Endothelial cell (in vitro differentiated cells): ENCODE measurements around the gene ELMOD1. TPM values are rescaled to one million over a fixed set of nuclear protein-coding genes. Genes with fewer than 3 reads are reported as not detected.
"Not testable (repeated sequence)": the region's sequence is repeated elsewhere in the genome, so short reads cannot be mapped to it uniquely, and the experiment has no call there.

Source experiments
- DNase-seq: peaks from one replicate; pipeline ENCODE4 v3.0.0; 2021; ENCODE audit warnings: low spot score
- H3K27ac Mint-ChIP-seq: one replicate; pipeline ENCODE4 v1.8.0; 2021; ENCODE audit warnings: mixed read lengths, inconsistent platforms; ENCODE audit not compliant: unreplicated experiment
- H3K27me3 Mint-ChIP-seq: one replicate; pipeline ENCODE4 v1.8.0; 2021; ENCODE audit warnings: mild to moderate bottlenecking, moderate library complexity, mixed read lengths, inconsistent platforms; ENCODE audit not compliant: unreplicated experiment
- H3K36me3 Mint-ChIP-seq: one replicate; pipeline ENCODE4 v1.8.0; 2021; ENCODE audit warnings: mild to moderate bottlenecking, low read depth, mixed read lengths, inconsistent platforms; ENCODE audit not compliant: unreplicated experiment
- H3K4me1 Mint-ChIP-seq: one replicate; pipeline ENCODE4 v1.8.0; 2021; ENCODE audit warnings: mild to moderate bottlenecking, mixed read lengths, inconsistent platforms; ENCODE audit not compliant: unreplicated experiment
- H3K4me3 Mint-ChIP-seq: one replicate; pipeline ENCODE4 v1.8.0; 2021; ENCODE audit warnings: mild to moderate bottlenecking, mixed read lengths, inconsistent platforms; ENCODE audit not compliant: unreplicated experiment
- H3K9me3 Mint-ChIP-seq: one replicate; pipeline ENCODE4 v1.8.0; 2021; ENCODE audit warnings: mixed read lengths, inconsistent platforms; ENCODE audit not compliant: unreplicated experiment
- total RNA-seq: library from RNA; stranded (reverse); fragmentation: NEBNext Ultra II Directional; extraction: Animal tissue kit (Norgen Biotek cat#: 25700); gene quantifications from one replicate; pipeline ENCODE4 v1.2.1, GENCODE V29; 2021; ENCODE audit not compliant: unreplicated experiment
- TF ChIP-seq, protein P1 (sequence below): fragments of 200-600 bp; sonication (generic); IDR thresholded peaks from one replicate; pipeline ENCODE4 v1.5.0; 2021; ENCODE audit warnings: antibody characterized with exemption; ENCODE audit not compliant: unreplicated experiment

Gene ELMOD1
- total RNA-seq, 1 donor from 2014 or later = 0.51 TPM

DNA sequence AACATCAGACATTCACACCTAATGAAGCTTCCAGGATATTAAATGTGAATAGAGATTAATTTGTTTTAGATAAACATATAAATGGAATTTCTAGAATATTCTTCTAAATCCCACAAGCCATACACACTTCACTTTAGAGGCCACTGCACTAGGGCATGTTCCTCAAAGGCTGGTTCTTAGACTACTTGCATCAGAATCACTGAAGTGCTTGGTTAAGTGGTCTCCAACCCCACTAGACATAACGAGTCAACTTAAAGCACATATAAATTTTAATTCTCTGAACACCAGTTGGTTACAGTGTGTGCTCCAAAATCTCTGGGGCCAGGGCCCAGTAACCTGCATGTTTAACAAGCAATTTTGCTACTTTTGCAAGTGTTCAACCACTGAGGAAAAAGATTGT lies 17.5 kb upstream of the ELMOD1 start:
- Mint-ChIP-seq H3K27me3 (no peaks in the 10 kb centered on the region), H3K4me1 (no peaks in the 10 kb centered on the region), H3K36me3 (no peaks in the 10 kb centered on the region), H3K9me3 (no peaks in the 10 kb centered on the region), H3K4me3 (no peak overlapping the region), H3K27ac (no peak overlapping the region)
- no peak for DNase-seq
- TF ChIP-seq, protein P1, sequence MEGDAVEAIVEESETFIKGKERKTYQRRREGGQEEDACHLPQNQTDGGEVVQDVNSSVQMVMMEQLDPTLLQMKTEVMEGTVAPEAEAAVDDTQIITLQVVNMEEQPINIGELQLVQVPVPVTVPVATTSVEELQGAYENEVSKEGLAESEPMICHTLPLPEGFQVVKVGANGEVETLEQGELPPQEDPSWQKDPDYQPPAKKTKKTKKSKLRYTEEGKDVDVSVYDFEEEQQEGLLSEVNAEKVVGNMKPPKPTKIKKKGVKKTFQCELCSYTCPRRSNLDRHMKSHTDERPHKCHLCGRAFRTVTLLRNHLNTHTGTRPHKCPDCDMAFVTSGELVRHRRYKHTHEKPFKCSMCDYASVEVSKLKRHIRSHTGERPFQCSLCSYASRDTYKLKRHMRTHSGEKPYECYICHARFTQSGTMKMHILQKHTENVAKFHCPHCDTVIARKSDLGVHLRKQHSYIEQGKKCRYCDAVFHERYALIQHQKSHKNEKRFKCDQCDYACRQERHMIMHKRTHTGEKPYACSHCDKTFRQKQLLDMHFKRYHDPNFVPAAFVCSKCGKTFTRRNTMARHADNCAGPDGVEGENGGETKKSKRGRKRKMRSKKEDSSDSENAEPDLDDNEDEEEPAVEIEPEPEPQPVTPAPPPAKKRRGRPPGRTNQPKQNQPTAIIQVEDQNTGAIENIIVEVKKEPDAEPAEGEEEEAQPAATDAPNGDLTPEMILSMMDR = no peak

GRCh38 chr11:107576497-107577345 lies 14.2 kb upstream of the ELMOD1 start:
- not testable (repeated sequence) for H3K27me3 Mint-ChIP-seq, H3K9me3 Mint-ChIP-seq, H3K36me3 Mint-ChIP-seq, H3K4me3 Mint-ChIP-seq, H3K4me1 Mint-ChIP-seq, H3K27ac Mint-ChIP-seq
- peak; percentile 61 for DNase-seq
- TF ChIP-seq, protein P1 = peak; percentile 73

DNA sequence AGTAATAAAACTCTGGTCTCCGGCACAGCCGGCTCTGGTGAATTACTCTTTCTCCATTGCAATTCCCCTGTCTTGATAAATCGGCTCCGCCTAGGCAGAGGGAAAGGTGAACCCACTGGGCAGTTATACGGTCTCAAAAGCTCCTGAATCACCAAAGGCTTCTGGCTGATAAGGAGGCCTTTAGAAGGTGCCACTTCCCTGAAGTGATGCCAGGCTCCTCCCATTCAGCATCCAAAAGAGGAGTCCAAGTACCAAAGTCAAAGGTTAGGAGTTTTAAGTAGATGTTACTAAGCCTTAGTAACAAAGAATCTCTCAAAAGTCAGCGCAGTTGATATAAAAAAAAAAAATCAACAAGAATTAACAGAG lies 13.6 kb upstream of the ELMOD1 start:
- H3K9me3 Mint-ChIP-seq = no peaks in the 10 kb centered on the region
- no peak overlapping the region for H3K4me3 Mint-ChIP-seq
- TF ChIP-seq, protein P1 = no peak
- no peaks in the 10 kb centered on the region for H3K36me3 Mint-ChIP-seq
- H3K27ac Mint-ChIP-seq = no peak overlapping the region
- no peaks in the 10 kb centered on the region for H3K4me1 Mint-ChIP-seq
- DNase-seq = no peak
- no peaks in the 10 kb centered on the region for H3K27me3 Mint-ChIP-seq

DNA sequence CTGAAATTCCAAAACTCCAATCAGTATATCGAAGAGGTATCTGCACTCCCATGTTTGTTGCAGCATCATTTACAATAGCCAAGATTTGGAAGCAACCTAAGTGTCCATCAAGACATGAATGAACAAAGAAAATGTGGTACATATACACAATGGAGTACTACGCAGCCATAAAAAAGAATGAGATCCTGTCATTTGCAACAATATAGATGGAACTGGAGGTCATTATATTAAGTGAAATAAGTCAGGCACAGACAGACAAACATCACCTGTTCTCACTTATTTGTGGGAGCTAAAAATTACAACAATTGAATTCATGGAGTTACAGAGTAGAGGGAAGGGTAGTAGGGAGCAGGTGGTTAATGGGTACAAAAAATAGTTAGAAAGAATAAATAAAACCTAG lies 11.8 kb upstream of the ELMOD1 start:
- H3K9me3 Mint-ChIP-seq, H3K4me3 Mint-ChIP-seq, DNase-seq, H3K36me3 Mint-ChIP-seq, H3K27ac Mint-ChIP-seq, H3K4me1 Mint-ChIP-seq, H3K27me3 Mint-ChIP-seq: not testable (repeated sequence)

DNA sequence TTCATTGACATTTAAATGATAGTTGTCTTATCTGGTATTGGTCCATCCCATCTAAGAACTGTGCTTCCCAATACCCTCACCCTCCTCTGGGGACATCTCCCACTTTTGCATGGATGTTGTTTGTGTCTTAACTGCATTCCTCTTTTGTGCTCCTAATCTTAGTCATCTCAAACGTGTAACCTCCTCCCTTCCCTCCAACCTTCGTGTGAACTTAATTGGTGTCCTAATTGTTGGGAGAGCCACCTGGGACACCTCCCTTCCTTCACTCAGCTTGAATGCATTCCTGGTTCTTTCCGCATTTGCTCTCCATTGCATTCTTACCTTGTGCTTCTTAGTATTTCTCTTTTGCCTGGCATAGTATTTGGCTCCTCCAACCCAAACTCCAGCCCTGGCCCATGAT lies 9.8 kb upstream of the ELMOD1 start:
- H3K27ac Mint-ChIP-seq = no peak overlapping the region
- H3K4me3 Mint-ChIP-seq = no peak overlapping the region
- DNase-seq = no peak
- TF ChIP-seq, protein P1 = no peak
- no peaks in the 10 kb centered on the region for H3K27me3 Mint-ChIP-seq
- no peaks in the 10 kb centered on the region for H3K36me3 Mint-ChIP-seq
- H3K4me1 Mint-ChIP-seq = no peaks in the 10 kb centered on the region
- no peaks in the 10 kb centered on the region for H3K9me3 Mint-ChIP-seq
